ENCODE measurements around the gene NDC1. TPM values are rescaled to one million over a fixed set of nuclear protein-coding genes. Genes with fewer than 3 reads are reported as not detected.

NDC1 gene
- total RNA-seq, 1 donor from 2014 or later: 9.3 TPM

GRCh38 chr1:53810007-53810406, 28.1 kb downstream of the NDC1 start:
- Histone ChIP-seq H3K4me3 (no peak overlapping the region), H3K27me3 (no peaks in the 10 kb centered on the region), H3K27ac (no peak overlapping the region), H3K4me1 (no peaks in the 10 kb centered on the region), H3K9me3 (no peaks in the 10 kb centered on the region), H3K36me3 (peaks cover 2 to 18% of the 10 kb centered on the region in 2 donors)
- no peak for DNase-seq (ENCODE audit: low spot score in 2 of 2)
- TF ChIP-seq, protein P1, sequence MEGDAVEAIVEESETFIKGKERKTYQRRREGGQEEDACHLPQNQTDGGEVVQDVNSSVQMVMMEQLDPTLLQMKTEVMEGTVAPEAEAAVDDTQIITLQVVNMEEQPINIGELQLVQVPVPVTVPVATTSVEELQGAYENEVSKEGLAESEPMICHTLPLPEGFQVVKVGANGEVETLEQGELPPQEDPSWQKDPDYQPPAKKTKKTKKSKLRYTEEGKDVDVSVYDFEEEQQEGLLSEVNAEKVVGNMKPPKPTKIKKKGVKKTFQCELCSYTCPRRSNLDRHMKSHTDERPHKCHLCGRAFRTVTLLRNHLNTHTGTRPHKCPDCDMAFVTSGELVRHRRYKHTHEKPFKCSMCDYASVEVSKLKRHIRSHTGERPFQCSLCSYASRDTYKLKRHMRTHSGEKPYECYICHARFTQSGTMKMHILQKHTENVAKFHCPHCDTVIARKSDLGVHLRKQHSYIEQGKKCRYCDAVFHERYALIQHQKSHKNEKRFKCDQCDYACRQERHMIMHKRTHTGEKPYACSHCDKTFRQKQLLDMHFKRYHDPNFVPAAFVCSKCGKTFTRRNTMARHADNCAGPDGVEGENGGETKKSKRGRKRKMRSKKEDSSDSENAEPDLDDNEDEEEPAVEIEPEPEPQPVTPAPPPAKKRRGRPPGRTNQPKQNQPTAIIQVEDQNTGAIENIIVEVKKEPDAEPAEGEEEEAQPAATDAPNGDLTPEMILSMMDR (IDR thresholded peaks at IDR 0.05): no peak
- intact Hi-C loops (cut with DNase I): no loop called here

- no peak for DNase-seq (ENCODE audit: low spot score in 2 of 2)
- intact Hi-C loops (cut with DNase I): no loop called here
- no peaks in the 10 kb centered on the region for H3K27me3 ChIP-seq
- no peak overlapping the region for H3K27ac ChIP-seq
- H3K4me3 ChIP-seq: no peak overlapping the region
- no peaks in the 10 kb centered on the region for H3K4me1 ChIP-seq
- TF ChIP-seq, protein P1 (IDR thresholded peaks at IDR 0.05): no peak
- H3K36me3 ChIP-seq: peaks cover 5 to 21% of the 10 kb centered on the region in 2 donors
- H3K9me3 ChIP-seq: no peaks in the 10 kb centered on the region
Observed at GRCh38 chr1:53807916-53808315, 30.2 kb downstream of the NDC1 start.

GRCh38 chr1:53804791-53805505, 33.1 kb downstream of the NDC1 start:
- H3K27me3 ChIP-seq: no peaks in the 10 kb centered on the region
- H3K36me3 ChIP-seq: peaks cover 5 to 31% of the 10 kb centered on the region in 2 donors
- H3K4me1 ChIP-seq: no peaks in the 10 kb centered on the region
- TF ChIP-seq, protein P1 (IDR thresholded peaks at IDR 0.05): no peak
- no peak overlapping the region for H3K4me3 ChIP-seq
- intact Hi-C loops (cut with DNase I): no loop called here
- no peak for DNase-seq (ENCODE audit: low spot score in 2 of 2)
- no peak overlapping the region for H3K27ac ChIP-seq
- H3K9me3 ChIP-seq: no peaks in the 10 kb centered on the region

GRCh38 chr1:53804181-53804580, 33.9 kb downstream of the NDC1 start:
- no peaks in the 10 kb centered on the region for H3K9me3 ChIP-seq
- H3K36me3 ChIP-seq: peaks cover 5 to 36% of the 10 kb centered on the region in 2 donors
- intact Hi-C loops (cut with DNase I): no loop called here
- H3K4me1 ChIP-seq: no peaks in the 10 kb centered on the region
- no peak overlapping the region for H3K4me3 ChIP-seq
- H3K27me3 ChIP-seq: no peaks in the 10 kb centered on the region
- DNase-seq (ENCODE audit: low spot score in 2 of 2): no peak
- TF ChIP-seq, protein P1 (IDR thresholded peaks at IDR 0.05): no peak
- H3K27ac ChIP-seq: no peak overlapping the region

DNA sequence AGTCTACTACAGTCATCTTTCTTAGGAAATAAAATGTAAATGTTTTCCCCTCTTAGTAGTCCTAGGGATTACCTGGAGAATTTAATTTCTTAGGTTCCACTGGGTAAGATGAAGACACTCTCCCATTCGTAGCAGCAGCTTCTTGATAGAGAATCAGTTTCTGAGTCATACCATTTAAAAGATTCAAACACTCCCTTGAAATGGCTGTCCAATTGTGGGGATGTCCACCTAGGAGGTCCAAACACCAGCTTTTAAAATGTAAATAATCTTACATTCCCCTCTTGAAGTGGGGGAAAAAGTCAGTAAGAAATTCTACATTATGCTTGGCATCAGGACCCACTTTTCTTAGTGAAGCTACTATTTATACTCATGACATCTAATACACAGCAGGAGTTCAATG, 37.5 kb downstream of the NDC1 start:
- no peak for DNase-seq (ENCODE audit: low spot score in 2 of 2)
- Histone ChIP-seq H3K27ac (no peak overlapping the region), H3K27me3 (no peaks in the 10 kb centered on the region), H3K4me1 (no peaks in the 10 kb centered on the region), H3K4me3 (no peak overlapping the region), H3K9me3 (no peaks in the 10 kb centered on the region), H3K36me3 (peaks cover 5 to 24% of the 10 kb centered on the region in 2 donors)
- TF ChIP-seq, protein P1 (IDR thresholded peaks at IDR 0.05): no peak
- intact Hi-C loops (cut with DNase I): no loop called here

Data from ascending aorta (tissue), 2 donors.